Immature natural killer cell (primary cell): ENCODE data around the gene HDAC3. TPM values are rescaled to one million over a fixed set of nuclear protein-coding genes. Genes with fewer than 3 reads are reported as not detected.

ENCODE experiments used
- DNase-seq, 3 donors: peaks; one replicate each; pipeline ENCODE4 v3.0.0; 2022; ENCODE audit warnings: mixed read lengths in 1 of 3
- H3K27ac Mint-ChIP-seq, 6 donors: one replicate each; pipeline ENCODE4 v1.8.0; 2020; ENCODE audit warnings: mixed read lengths in 6 of 6, mild to moderate bottlenecking in 5 of 6, inconsistent platforms in 4 of 6, moderate library complexity in 3 of 6
- H3K27me3 Mint-ChIP-seq, 3 donors: one replicate each; pipeline ENCODE4 v1.8.0; 2020 to 2021; ENCODE audit warnings: low read depth in 3 of 3, mild to moderate bottlenecking in 3 of 3, mixed read lengths in 3 of 3, moderate library complexity in 3 of 3, inconsistent platforms in 1 of 3
- H3K36me3 Mint-ChIP-seq, 3 donors: one replicate each; pipeline ENCODE4 v1.8.0; 2020; ENCODE audit warnings: mixed read lengths in 3 of 3, inconsistent platforms in 2 of 3, mild to moderate bottlenecking in 2 of 3
- H3K4me1 Mint-ChIP-seq, 2 donors: one replicate each; pipeline ENCODE4 v1.8.0; 2020; ENCODE audit warnings: inconsistent platforms in 2 of 2, mild to moderate bottlenecking in 2 of 2, mixed read lengths in 2 of 2, moderate library complexity in 1 of 2
- H3K4me3 Mint-ChIP-seq, 5 donors: one replicate each; pipeline ENCODE4 v1.8.0; 2020; ENCODE audit warnings: mild to moderate bottlenecking in 5 of 5, mixed read lengths in 5 of 5, inconsistent platforms in 3 of 5, moderate library complexity in 3 of 5
- H3K9me3 Mint-ChIP-seq, 6 donors: one replicate each; pipeline ENCODE4 v1.8.0; 2020; ENCODE audit warnings: mild to moderate bottlenecking in 6 of 6, mixed read lengths in 6 of 6, inconsistent platforms in 4 of 6, moderate library complexity in 3 of 6
- polyA plus RNA-seq, 3 donors: library from polyadenylated mRNA; unstranded; fragments of 300-500 nt; fragmentation: Illumina TruSeq; gene quantifications; one replicate each; pipeline ENCODE4 v1.2.3, GENCODE V29; 2021

Gene HDAC3
- polyA plus RNA-seq, 3 donors from 2014 or later = 71.5 to 140 (median 80.6) TPM

- Mint-ChIP-seq H3K4me3 (peak overlapping the region; percentile 34 to 73 (median 56)), H3K27ac (peak overlapping the region; percentile 90 to 98 (median 96)), H3K9me3 (no peaks in the 10 kb centered on the region), H3K4me1 (peaks cover 96 to 100% of the 10 kb centered on the region in 2 donors), H3K27me3 (peaks cover 2 to 13% (median 5%) of the 10 kb centered on the region in 3 donors), H3K36me3 (peaks cover 0 to 3% (median 2%) of the 10 kb centered on the region in 3 donors)
- no peak for DNase-seq
These were observed 34.0 kb downstream of the HDAC3 start for GRCh38 chr5:141602606-141603005.

GRCh38 chr5:141598391-141599345 is 38.0 kb downstream of the HDAC3 start:
- Mint-ChIP-seq H3K9me3 (no peaks in the 10 kb centered on the region), H3K27ac (peak overlapping the region; percentile 73 to 90 (median 84)), H3K36me3 (peaks cover 0 to 4% (median 0%) of the 10 kb centered on the region in 3 donors), H3K4me1 (peaks cover 84 to 90% of the 10 kb centered on the region in 2 donors), H3K27me3 (peaks cover 0 to 2% (median 2%) of the 10 kb centered on the region in 3 donors), H3K4me3 (peak overlapping the region; percentile 59 to 75 (median 69))
- no peak for DNase-seq

- peaks cover 0 to 2% (median 2%) of the 10 kb centered on the region in 3 donors for H3K27me3 Mint-ChIP-seq
- H3K27ac Mint-ChIP-seq = peak overlapping the region; percentile 81 to 90 (median 84)
- H3K9me3 Mint-ChIP-seq = no peaks in the 10 kb centered on the region
- H3K36me3 Mint-ChIP-seq = peaks cover 0 to 5% (median 0%) of the 10 kb centered on the region in 3 donors
- H3K4me1 Mint-ChIP-seq = peaks cover 82 to 85% of the 10 kb centered on the region in 2 donors
- H3K4me3 Mint-ChIP-seq = peak overlapping the region; percentile 7 to 69 (median 42)
- DNase-seq = no peak
These were observed 38.8 kb downstream of the HDAC3 start for GRCh38 chr5:141597814-141598213.

- H3K27me3 Mint-ChIP-seq = peaks cover 0 to 2% (median 2%) of the 10 kb centered on the region in 3 donors
- peaks cover 0 to 7% (median 0%) of the 10 kb centered on the region in 3 donors for H3K36me3 Mint-ChIP-seq
- peak overlapping the region; percentile 7 to 69 (median 42) for H3K4me3 Mint-ChIP-seq
- H3K9me3 Mint-ChIP-seq = no peaks in the 10 kb centered on the region
- no peak for DNase-seq
- H3K27ac Mint-ChIP-seq = peak overlapping the region; percentile 81 to 90 (median 84)
- H3K4me1 Mint-ChIP-seq = peaks cover 82 to 85% of the 10 kb centered on the region in 2 donors
These were observed 39.3 kb downstream of the HDAC3 start for GRCh38 chr5:141597394-141597793.

- no peaks in the 10 kb centered on the region for H3K9me3 Mint-ChIP-seq
- peaks cover 81 to 85% of the 10 kb centered on the region in 2 donors for H3K4me1 Mint-ChIP-seq
- no peak for DNase-seq
- peak overlapping the region; percentile 81 to 90 (median 84) for H3K27ac Mint-ChIP-seq
- peaks cover 0 to 7% (median 4%) of the 10 kb centered on the region in 3 donors for H3K36me3 Mint-ChIP-seq
- peak overlapping the region; percentile 33 to 69 (median 54) for H3K4me3 Mint-ChIP-seq
- H3K27me3 Mint-ChIP-seq = peaks cover 0 to 2% (median 2%) of the 10 kb centered on the region in 3 donors
These were observed 39.8 kb downstream of the HDAC3 start for GRCh38 chr5:141596867-141597266.

- Mint-ChIP-seq H3K4me1 (peaks cover 61 to 81% of the 10 kb centered on the region in 2 donors), H3K27me3 (peaks cover 0 to 1% (median 0%) of the 10 kb centered on the region in 3 donors), H3K4me3 (no peak overlapping the region), H3K9me3 (no peaks in the 10 kb centered on the region), H3K36me3 (peaks cover 3 to 13% (median 9%) of the 10 kb centered on the region in 3 donors), H3K27ac (peak overlapping the region; percentile 22 to 83 (median 58))
- no peak for DNase-seq
These were observed 46.5 kb downstream of the HDAC3 start for GRCh38 chr5:141590127-141590526.

GRCh38 chr5:141586246-141586645 is 50.4 kb downstream of the HDAC3 start:
- Mint-ChIP-seq H3K4me3 (no peak overlapping the region), H3K9me3 (no peaks in the 10 kb centered on the region), H3K27ac (peak overlapping the region in 3 of 6 donors; percentile 7 to 49 (median 8)), H3K4me1 (peaks cover 42 to 66% of the 10 kb centered on the region in 2 donors), H3K36me3 (peaks cover 3 to 26% (median 26%) of the 10 kb centered on the region in 3 donors), H3K27me3 (peaks cover 0 to 3% (median 2%) of the 10 kb centered on the region in 3 donors)
- no peak for DNase-seq

- DNase-seq = no peak
- Mint-ChIP-seq H3K4me1 (peaks cover 35 to 60% of the 10 kb centered on the region in 2 donors), H3K9me3 (no peaks in the 10 kb centered on the region), H3K27me3 (peaks cover 0 to 3% (median 2%) of the 10 kb centered on the region in 3 donors), H3K36me3 (peaks cover 3 to 32% (median 32%) of the 10 kb centered on the region in 3 donors), H3K4me3 (no peak overlapping the region), H3K27ac (peak overlapping the region in 1 of 6 donors; percentile 34)
These were observed 51.1 kb downstream of the HDAC3 start for GRCh38 chr5:141585594-141585993.

- H3K36me3 Mint-ChIP-seq = peaks cover 39 to 75% (median 41%) of the 10 kb centered on the region in 3 donors
- H3K4me1 Mint-ChIP-seq = no peaks in the 10 kb centered on the region
- no peak overlapping the region for H3K27ac Mint-ChIP-seq
- no peak for DNase-seq
- H3K27me3 Mint-ChIP-seq = no peaks in the 10 kb centered on the region
- H3K9me3 Mint-ChIP-seq = no peaks in the 10 kb centered on the region
- H3K4me3 Mint-ChIP-seq = no peak overlapping the region
These were observed 62.5 kb downstream of the HDAC3 start for GRCh38 chr5:141574122-141574510.

GRCh38 chr5:141573489-141574121 is 63.0 kb downstream of the HDAC3 start:
- Mint-ChIP-seq H3K27ac (no peak overlapping the region), H3K4me3 (no peak overlapping the region), H3K4me1 (no peaks in the 10 kb centered on the region), H3K36me3 (peaks cover 35 to 70% (median 36%) of the 10 kb centered on the region in 3 donors), H3K27me3 (no peaks in the 10 kb centered on the region), H3K9me3 (no peaks in the 10 kb centered on the region)
- no peak for DNase-seq

Other genes with a start within 250 kb of the HDAC3 start
- gene PCDHGB4, start 249.2 kb downstream of the HDAC3 start, polyA plus RNA-seq = under 1 TPM in 1 of 3 donors, not detected in 2; 0.13 TPM
- gene PCDHGA8, start 244.2 kb downstream of the HDAC3 start, polyA plus RNA-seq = under 1 TPM in 1 of 3 donors, not detected in 2; 0.07 TPM
- gene PCDHGB5, start 238.9 kb downstream of the HDAC3 start, polyA plus RNA-seq = 1 to 10 TPM in 2 of 3 donors, under 1 TPM in 1; 0.36 to 2.1 (median 2.0) TPM
- under 1 TPM in 1 of 3 donors, not detected in 2; 0.04 TPM for gene PCDHGA9, start 234.1 kb downstream of the HDAC3 start, polyA plus RNA-seq
- gene PCDHGB6, start 228.8 kb downstream of the HDAC3 start, polyA plus RNA-seq = 1 to 10 TPM in 1 of 3 donors, under 1 TPM in 1, not detected in 1; 0.38 to 1.9 TPM
- under 1 TPM in 1 of 3 donors, not detected in 2; 0.43 TPM for gene PCDHGA10, start 223.9 kb downstream of the HDAC3 start, polyA plus RNA-seq
- gene PCDHGB7, start 219.2 kb downstream of the HDAC3 start, polyA plus RNA-seq = under 1 TPM in 1 of 3 donors, not detected in 2; 0.13 TPM
- gene PCDHGA11, start 215.8 kb downstream of the HDAC3 start, polyA plus RNA-seq = under 1 TPM in 1 of 3 donors, not detected in 2; 0.11 TPM
- gene PCDHGA12, start 206.3 kb downstream of the HDAC3 start, polyA plus RNA-seq = under 1 TPM in 1 of 3 donors, not detected in 2; 0.25 TPM
- gene PCDHGC3, start 160.9 kb downstream of the HDAC3 start, polyA plus RNA-seq = 1 to 10 TPM in 1 of 3 donors, under 1 TPM in 2; 0.63 to 1.3 (median 0.77) TPM
- gene PCDHGC4, start 151.8 kb downstream of the HDAC3 start, polyA plus RNA-seq = not detected
- not detected for gene PCDHGC5, start 147.8 kb downstream of the HDAC3 start, polyA plus RNA-seq
- 100 to 1,000 TPM; 108 to 187 (median 123) TPM for gene DIAPH1, start 17.8 kb downstream of the HDAC3 start, polyA plus RNA-seq
- gene RELL2, start 148 bp upstream of the HDAC3 start, polyA plus RNA-seq = 1 to 10 TPM; 1.0 to 3.1 (median 1.5) TPM
- 10 to 100 TPM in 2 of 3 donors, 1 to 10 TPM in 1; 5.9 to 14.7 (median 10.9) TPM for gene FCHSD1, start 14.6 kb upstream of the HDAC3 start, polyA plus RNA-seq
- 1 to 10 TPM in 1 of 3 donors, under 1 TPM in 1, not detected in 1; 0.68 to 1.3 TPM for gene ARAP3, start 45.4 kb upstream of the HDAC3 start, polyA plus RNA-seq
- 10 to 100 TPM; 19.0 to 26.7 (median 21.8) TPM for gene PCDH1, start 241.6 kb upstream of the HDAC3 start, polyA plus RNA-seq